Kidney tubule cell (primary cell): ENCODE measurements around the gene SUCO.
A peak's percentile ranks its signal among the peaks of the same experiment; 100 is the strongest.
"Not testable (repeated sequence)": the region's sequence is repeated elsewhere in the genome, so short reads cannot be mapped to it uniquely, and the experiment has no call there.

Source experiments
- DNase-seq: peaks from one replicate; pipeline ENCODE4 v3.0.0-alpha.2; 2018; ENCODE audit warnings: low spot score

Gene SUCO

DNA sequence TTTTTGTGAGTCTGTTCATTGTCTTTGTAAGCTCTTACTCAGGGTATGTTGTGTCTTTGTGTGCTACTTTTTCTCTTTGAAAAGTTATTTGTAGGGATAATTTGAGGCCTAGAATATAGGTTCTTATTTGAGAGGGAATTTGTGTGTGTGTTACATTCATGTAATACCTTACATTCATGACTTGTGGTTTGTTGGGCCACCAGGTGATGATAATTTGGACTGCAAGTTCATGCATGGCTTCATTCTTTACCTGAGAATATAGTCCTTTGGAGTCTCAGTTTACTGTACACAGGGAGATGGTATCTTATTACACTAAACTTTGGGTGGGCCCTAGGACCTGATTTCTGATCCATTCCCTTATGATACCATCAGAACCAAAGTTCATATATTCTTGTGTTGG, 74.2 kb downstream of the SUCO start:
- no peak for DNase-seq

DNA sequence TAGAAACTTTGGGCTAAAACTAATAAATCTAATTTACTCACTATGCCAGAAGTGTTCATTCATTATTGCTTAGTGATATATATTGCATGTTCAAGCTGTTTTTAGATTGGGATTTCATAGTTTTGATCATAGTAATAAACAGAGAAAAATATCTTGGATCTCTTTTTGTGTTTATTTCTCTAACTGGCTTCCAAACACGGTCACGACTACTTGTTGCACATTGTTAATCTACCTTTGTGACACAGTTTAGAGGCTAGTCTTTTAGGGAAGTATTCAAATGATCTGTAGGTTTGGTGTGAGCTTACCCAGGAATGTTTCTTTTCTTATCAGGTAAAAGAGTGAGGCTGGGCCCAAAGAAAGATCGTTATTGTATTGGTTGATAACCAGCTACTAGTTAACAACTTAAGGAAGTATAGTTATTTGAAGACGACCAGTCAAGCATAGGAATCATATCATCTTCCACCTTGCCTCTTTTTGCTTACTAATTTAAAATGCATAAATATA, 75.2 kb downstream of the SUCO start:
- DNase-seq, result no peak

DNA sequence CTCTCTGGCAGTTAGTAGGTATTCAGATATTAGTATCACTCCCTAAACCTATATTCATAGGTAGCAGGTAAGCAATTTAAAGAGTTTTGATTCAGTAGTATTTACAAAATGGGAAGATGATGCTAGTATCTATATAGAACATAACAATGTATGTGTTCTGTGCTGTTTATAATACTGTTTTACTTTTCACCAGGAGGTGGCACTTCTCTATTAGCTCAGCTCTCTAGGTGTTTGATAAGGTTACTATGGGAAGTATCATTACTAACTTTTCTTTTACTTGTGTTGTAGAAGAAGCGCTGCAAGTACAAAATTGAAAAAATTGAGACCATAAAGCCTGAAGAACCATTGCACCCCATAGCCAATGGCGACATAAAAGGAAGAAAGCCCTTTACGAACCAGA, 76.6 kb downstream of the SUCO start:
- peak; percentile 35 for DNase-seq

DNA sequence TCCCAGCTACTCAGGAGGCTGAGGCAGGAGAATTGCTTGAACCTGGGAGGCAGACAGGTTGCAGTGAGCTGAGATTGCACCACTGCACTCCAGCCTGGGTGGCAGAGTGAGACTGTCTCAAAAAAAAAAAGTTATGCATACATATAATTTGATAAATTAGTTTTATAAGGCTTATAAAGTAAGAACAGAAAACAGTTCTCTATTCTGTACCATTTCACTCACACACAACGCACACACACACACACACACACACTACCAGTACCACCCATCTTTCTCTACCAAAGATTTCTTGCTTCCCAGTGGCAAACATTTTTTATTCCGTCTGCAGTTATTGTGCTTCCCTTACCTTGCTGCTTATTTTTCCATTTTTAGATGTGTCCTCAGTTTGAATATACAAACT, 79.5 kb downstream of the SUCO start:
- DNase-seq, result no peak

DNA sequence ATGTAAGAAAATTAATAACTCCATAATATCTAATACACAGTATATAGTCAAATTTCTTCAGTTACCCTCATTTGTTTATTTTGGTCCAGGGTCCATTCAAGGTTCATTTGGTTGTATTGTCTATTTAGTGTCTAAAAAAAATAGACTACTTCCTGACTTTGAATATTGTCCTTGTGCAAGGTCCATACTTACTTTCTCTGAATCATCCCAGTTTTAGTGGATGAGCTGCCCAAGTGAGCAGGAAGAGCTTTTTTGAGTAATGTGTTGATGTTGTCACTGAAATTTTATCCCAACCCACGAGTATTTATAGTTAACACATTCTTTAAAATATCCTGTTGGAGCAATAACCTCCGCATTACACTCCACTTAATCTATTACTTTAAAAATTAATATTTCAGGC, 80.3 kb downstream of the SUCO start:
- DNase-seq, result no peak

DNA sequence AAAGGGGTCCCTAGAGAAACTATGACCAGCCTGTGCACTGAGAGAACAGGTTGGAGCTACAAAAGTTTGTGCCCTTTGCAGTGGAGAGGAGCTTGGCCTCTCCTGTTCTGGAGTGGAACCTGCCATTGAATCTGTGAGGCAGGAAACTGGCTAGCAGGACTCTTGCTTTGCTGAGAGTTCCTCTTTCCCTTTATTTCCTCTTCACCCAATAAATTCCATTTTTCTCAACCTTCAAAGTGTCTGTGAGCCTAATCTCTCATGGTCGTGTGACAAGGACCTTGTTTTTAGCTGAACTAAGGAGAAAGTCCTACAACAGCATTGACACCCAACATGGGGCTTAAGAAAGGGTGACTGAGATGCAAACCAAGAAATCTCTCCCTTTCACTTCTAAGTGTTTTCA, 83.2 kb downstream of the SUCO start:
- no peak for DNase-seq

DNA sequence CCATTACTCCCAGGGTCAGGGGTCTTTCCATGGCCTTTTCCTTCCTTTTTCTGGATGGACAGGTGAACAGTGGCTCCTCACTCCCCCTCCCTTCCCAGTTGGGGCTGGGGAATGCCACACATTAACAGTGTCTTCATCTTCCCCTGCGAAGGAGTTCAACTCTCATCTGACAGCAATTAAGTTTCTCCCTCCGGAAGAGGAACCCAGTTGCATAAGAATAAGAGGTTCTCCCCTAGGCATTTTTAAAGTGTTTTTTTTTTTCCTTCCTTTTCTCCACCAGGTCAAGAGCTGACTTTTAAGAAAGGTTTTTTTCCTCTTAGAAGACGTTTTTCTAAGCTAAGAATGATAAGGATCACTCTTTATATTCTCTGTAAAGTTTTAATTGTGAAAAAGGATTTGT, 83.7 kb downstream of the SUCO start:
- DNase-seq, result no peak

DNA sequence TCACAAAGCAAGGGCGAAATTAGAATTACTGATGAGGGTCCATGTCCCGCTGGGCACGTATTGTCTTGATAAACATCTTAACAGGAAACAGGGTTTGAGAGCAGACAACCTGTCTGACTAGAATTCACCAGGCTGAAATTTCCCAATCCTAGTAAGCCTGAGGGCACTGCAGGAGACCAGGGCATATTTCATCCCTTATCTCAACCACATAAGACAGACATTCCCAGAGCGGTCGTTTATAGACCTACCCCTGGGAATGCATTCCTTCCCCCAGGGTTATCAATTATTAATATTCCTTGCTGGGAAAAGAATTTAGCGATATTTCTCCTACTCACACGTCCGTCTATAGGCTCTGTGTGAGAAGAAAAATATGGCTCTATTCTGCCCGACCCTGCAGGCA, 87.7 kb downstream of the SUCO start:
- DNase-seq, result not testable (repeated sequence)

DNA sequence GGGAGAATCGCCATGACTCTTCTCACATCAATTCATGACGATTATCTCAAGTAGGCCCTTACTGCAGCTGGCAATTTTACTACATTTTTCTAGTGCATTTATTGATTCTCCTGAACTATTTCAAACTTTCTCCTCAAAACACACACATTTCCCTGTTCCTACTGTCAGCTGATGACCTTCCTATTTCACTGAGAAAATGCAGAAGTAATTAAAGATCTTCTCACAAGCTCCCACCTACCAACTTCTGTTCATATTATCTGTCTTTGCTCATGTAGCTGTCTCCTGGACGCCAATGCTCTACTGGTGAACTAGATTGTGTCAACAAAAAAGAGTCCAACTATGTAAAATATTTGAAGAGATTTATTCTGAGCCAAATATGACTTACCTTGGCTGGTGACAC, 89.6 kb downstream of the SUCO start:
- DNase-seq, result no peak

DNA sequence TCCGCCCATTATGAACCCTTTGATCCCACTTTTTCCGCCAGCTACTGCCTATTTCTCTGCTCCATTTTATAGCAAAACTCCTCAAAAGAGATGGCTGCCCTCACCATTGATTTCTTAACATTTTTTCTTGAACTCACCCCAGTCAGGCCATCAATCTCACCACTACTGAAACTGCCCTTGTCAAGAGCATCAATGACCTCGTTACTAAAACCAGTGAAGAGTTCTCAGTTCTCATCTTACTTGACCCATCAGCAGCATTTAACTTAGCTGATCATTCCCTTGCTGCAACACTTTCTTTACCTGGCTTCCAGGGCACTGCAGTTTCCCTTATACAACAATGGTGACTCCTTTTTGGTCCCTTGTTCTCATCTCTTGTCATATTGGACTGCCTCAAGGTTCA, 90.8 kb downstream of the SUCO start:
- no peak for DNase-seq

DNA sequence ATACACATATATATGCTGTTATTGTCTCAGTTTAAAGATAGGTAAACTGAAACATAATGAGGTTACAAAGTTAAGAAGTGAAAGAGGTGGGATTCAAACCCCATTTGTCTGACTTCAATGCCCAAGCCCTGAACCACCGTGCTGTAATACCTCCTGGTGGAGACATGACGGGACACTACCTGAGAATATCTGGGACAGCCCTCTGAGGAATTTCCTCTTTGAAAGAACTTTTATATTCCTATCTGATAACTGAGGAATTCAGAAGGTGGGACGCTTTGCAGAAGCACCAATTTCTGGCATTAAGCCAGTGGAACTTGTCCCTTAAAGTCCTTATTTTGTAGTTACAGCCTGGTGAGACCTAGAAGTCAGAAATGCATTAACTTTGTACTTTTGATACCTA, 93.9 kb downstream of the SUCO start:
- no peak for DNase-seq

DNA sequence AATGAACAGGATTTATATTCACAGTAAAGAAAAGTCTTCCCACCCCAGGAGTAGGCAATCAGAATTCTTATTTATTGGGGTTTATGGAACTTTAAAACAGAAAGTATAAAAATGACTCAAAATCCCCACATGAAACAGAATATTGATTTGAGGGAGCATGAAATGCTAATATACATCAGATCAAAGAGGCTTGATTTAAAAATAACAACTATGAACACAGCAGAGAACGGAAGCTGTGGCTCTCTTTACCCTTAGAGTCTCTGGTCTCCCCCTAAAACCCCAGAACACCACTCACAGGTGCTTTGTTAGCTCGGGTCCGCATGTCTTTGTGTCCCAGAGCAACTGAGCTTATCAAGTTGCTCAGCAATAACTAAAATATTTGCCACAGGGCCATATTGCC, 94.8 kb downstream of the SUCO start:
- no peak for DNase-seq

DNA sequence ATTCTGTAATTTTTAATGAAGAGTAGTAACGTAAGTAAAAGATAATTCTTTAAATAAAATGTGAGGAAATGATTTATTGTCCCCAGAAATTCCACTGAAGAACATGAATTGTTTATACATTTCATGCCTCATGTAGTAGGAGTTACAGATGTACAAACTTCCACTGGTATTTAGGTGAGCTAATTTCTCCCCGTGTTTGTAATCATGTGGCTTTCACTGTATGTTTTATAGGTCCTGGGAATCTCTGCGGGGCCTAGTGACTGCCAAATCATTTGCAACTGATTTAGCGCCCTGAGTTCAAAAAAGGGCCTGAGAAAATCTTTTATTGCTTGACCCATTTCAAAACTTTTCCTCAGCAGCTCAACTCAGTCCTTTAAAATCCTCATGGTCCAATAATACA, 95.5 kb downstream of the SUCO start:
- DNase-seq, result no peak

DNA sequence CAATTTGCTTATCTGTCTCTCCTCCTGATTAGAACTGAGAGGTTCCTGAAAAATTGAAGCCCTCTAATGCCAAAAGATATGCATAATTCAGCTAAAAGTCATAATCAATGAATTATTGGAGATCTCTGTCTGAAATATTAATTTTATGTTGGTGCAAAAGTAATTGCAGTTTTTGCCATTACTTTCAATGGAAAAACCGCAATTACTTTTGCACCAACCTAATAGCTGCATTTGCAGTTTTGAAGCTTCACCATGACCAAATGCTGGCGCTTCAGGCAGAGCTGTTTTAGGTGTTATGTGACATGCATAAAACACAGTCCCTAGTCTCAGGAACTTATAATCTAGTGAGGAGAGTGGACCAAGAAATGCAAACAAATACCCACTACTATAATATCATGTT, 96.2 kb downstream of the SUCO start:
- no peak for DNase-seq

DNA sequence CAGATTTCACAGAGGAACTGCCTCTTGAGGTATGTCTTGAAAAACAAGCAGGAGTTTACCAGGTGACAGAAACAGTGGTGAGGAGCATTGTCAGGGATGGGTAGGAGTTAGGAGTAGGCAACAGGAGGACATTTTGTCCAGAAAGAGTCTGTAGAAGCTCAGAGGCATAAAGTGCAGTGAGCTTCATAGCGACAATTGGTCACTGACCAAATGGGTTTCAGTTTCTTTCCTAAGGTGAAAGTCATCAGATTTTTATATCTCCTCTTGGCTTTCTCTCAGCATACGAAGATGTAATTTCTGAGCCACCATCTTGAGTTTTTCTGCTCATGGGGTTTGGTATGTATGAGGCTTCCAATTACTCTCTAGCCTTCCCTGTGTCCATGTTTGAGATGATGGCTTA, 96.7 kb downstream of the SUCO start:
- no peak for DNase-seq

DNA sequence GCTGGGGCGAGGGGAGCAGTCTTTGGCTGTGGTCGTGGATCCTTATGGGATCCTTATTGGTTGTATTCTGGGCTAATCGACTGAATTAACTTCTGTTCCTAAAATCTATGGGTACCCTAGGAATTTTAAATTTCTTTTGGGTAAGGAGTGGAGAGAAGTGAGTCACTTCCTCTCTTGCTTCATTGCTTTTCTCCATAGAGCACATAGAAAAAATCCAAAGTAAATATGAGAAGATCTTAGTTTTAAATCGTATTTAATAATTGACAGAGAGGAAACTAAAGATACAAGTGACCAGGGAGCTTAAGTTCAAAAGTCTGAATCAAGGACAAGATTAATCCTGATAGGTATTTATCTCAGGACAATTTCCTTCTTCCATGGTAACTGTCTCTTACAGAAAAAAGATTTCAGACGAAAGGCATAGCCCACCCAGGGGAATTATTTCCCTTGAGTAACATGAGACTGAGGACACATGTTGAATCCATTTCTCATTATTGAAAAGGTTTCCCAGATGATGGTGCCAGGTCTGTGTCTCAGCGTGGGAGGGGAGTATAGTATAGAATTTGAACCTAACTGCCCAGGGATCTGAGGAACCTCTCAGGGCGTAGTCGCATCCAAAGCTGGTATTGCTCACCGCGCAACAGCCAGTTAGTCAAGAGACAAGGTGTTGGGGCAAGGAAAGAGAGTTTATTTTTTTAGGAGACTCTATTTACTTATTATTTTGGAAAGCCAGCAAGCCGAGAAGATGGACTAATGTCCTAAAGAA, 97.3 kb downstream of the SUCO start:
- peak; percentile 60 for DNase-seq

DNA sequence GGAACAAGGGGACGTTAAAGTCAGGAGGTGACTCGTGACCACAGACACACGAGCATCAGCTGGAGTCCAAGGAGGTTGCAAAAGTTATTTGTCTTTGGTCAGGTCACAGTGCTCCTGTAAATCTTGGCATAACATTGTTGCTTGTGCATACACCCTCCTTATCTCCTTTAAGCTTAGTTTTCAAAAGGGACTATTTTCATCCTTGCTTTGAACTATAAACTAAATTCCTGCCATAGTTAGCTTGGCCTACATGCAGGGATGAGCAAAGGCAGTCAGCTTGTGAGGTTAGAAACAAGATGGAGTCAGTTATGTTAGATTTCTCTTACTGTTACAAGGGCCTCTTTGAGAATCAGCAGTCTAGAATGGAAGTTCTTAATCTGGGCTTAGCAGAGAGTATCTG, 97.9 kb downstream of the SUCO start:
- peak; percentile 46 for DNase-seq

DNA sequence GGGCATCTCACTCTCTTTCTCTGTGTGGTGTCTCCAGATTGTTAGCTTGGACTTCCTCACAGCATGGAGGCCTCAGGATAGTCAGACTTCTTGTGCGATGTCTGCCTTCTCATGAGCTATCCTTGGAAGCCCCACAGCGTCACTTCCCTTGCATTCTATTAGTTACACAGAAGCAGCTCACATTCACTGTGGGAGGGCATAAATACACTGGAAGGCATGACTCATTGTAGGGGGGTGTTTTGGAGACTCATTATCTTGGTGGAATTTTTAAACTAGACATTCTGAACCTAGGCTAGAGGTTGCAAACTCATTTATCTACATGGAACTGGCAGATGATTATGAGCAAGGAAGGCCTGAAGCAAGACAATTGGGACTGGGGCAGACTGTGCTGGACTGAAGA, 104.6 kb downstream of the SUCO start:
- DNase-seq, result peak; percentile 97

DNA sequence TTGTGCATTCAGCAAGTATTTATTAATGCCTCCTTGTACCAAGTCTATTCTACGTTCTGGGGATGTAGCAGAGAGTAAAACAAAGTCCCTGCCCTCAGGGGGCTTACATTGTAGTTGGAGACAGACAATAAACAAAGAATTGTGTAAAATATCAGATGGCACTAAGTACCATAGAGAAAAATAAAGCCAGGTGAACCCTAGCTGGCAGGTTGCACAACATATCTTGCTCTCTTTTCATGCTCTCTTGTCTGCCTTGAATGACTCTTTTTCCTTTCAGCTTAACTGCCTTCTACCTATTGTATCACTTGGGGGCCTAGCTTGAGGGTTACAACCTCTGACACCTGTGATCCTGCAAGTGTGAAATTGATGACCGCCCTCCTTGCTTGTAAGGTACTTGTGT, 105.3 kb downstream of the SUCO start:
- no peak for DNase-seq

DNA sequence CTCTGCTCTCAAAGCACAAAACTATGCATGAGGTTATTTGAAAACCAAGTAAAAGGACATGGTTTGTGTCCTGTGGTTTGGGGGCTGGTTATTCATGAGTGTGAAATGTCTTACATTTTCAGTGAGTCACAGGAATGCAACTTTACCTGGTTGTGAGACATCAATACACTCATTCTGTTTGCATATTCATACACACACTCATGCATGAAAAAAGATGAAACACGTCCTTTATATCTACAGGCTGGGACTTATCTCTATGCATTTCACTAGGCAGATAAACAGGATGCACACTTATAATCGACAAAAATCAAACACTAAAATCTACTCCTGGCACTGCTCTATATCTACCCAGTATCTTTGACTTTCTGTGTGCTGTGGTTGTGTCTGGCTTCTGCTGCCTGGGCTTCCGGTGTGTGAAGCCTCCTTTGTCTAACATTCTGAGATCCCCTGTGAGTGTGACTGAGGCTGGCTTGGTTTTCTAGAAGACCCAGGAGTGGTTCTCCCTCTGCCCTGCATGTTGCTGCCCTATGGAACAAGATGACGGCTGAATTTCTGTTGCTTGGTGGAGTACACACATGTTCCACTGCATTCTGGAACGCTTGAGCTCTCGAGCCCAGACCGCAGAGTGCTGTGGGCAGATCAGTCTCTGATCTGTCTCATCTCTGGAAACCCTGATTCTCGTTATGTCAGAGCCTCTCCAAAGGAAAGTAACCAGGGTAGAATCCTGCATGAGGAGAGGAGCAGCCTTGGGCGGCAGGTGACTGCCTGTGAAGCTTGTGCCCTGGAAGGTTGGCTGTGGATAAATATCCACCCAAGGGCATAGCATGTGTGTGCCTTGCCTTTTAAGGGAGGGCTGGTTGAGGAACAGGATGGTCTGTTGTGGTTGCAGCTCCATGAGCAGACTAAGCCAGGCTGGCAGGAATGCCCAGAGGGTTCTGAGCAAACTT, 106.2 kb downstream of the SUCO start:
- peak; percentile 99 for DNase-seq

DNA sequence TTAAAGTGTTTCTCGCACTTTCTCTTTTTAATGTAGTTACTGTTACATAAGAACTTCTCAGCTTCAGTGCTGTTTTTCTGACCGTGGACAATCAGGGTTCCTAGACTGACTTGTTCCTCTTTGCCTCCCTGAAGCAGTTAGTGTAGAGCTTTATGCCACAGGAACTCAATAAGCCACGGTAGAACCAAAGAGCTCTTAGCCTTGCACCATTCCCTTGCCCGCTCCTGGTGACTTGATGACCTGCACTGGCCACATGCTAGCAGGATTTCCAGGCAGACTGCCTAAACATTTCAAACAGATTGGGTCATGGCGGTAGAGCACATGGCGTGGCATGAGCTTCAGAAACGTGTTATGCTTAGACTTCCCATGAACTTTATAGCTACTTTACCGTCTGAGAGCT, 107.2 kb downstream of the SUCO start:
- DNase-seq, result peak; percentile 50

DNA sequence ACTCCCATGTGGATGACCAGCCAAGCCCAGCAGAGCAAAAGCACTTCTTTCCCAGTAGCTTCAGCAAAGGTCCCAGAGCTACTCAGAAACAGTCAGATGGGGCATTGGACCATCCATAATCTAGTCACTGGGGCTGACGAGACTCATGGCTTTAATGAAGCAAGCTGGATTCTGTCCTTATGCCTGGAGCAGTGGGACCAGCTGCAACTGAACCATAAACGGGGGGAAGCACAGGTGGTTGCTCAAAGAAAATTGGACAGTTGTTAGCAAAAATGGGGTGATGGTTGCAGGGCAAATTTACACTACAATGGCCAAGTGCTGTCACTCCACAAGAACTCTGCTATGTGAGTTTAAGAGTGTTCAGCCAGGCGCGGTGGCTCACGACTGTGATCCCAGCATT, 108.5 kb downstream of the SUCO start:
- peak; percentile 19 for DNase-seq

DNA sequence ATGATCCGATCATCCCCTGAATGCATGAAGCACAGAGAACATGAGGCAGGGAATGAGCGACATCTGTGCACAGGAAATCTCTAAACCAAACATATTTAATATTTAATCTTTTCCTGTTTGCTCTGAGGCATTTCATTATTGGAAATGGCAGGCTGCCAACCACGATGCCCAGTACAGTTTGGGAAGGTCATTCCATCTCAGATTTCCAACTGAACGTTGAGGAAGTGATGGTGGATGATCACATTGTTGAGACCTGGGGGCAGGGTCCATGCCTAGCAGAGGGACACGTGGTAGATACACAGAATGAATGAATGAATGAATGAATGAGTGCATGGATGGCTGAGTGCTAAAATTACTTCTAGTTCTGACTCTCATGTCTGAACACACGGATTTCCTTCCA, 110.0 kb downstream of the SUCO start:
- DNase-seq, result peak; percentile 89
